ENCODE data around the gene CH25H. TPM values are rescaled to one million over a fixed set of nuclear protein-coding genes. Genes with fewer than 3 reads are reported as not detected.

CH25H gene
- total RNA-seq, 1 experiment from 2014 or later = not detected

DNA sequence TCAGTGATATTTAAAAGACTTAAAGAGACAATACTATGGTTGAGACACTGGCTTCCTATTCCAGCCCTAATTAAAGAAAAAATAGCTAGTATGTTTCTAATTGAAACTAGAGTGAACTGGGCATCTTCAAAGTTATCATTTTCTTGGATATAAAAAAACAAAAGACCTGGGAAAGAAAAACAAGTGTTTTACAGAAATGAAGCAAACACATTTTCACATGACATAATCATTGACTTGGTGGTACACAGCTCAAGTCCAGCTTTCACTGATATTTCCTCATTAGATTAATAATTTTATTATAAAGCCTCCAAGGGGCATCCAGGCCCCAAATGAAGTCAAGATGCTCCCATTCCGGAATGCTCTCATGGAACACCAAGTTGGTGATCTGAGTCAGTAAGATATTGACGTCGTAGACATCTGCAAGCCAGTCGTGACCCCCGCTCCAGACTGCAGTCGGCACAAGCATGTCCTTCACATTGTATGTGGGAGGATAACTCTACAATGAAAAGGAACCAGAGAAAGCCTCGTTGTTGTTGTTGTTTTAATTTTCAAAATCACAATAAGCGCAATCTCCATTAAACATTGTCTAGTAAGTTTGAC, 7.5 kb upstream of the CH25H start:
- Histone ChIP-seq H3K27me3 (ENCODE audit: low read length) (no peaks in the 10 kb centered on the region), H3K9me2 (replicated peaks; ENCODE audit: low read length) (no peaks in the 10 kb centered on the region), H3K4me1 (ENCODE audit: insufficient read depth, low read length) (peaks cover 6% of the 10 kb centered on the region; the same call in 1 of the 2 replicates), H3K4me2 (ENCODE audit: low read length) (no peak overlapping the region), H3K4me3 (ENCODE audit: low read length) (no peak overlapping the region), H3K27ac (ENCODE audit: low read length) (no peak overlapping the region), H3K36me3 (ENCODE audit: low read depth, low read length) (peaks cover 12% of the 10 kb centered on the region), H2AFZ (ENCODE audit: low read length) (no peak overlapping the region), H3K9ac (ENCODE audit: low read length) (no peak overlapping the region), H4K20me1 (ENCODE audit: low read length) (no peaks in the 10 kb centered on the region), H3K79me2 (ENCODE audit: low read length) (no peaks in the 10 kb centered on the region), H3F3A (ENCODE audit: low read length, unreplicated experiment) (peaks cover 9% of the 10 kb centered on the region), H3K9me3 (ENCODE audit: low read length) (no peaks in the 10 kb centered on the region)
- ATAC-seq (no peak), DNase-seq (no peak)
- POLR2A ChIA-PET (ENCODE audit: unreplicated experiment) = no interaction called here
- intact Hi-C loops (cut with micrococcal nuclease) = no loop called here
- no TSS peak for BruUV-seq (replicated peaks)
- no peak for TF ChIP-seq CTCF (conservative IDR thresholded peaks at IDR 0.05; ENCODE audit: low read depth, low read length)
- TF ChIP-seq EZH2phosphoT487 (IDR thresholded peaks at IDR 0.05; ENCODE audit: borderline replicate concordance, low read length) = no peak
- TF ChIP-seq EZH2 (IDR thresholded peaks at IDR 0.05; ENCODE audit: low read length, unreplicated experiment) = no peak
- CTCF ChIA-PET = interaction anchor here (0.5 kb wide), 1 partner anchor 461 kb away, joined by 3 read pairs; no protein-coding TSS in a partner anchor

- H2AFZ ChIP-seq (ENCODE audit: low read length) = no peak overlapping the region
- no TSS peak for BruUV-seq (replicated peaks)
- no peaks in the 10 kb centered on the region for H3K9me3 ChIP-seq (ENCODE audit: low read length)
- H4K20me1 ChIP-seq (ENCODE audit: low read length) = no peaks in the 10 kb centered on the region
- POLR2A ChIA-PET (ENCODE audit: unreplicated experiment) = no interaction called here
- DNase-seq (peak; percentile 55), ATAC-seq (peak; percentile 50)
- peaks cover 6% of the 10 kb centered on the region; the same call in 1 of the 2 replicates for H3K4me1 ChIP-seq (ENCODE audit: insufficient read depth, low read length)
- no peaks in the 10 kb centered on the region for H3K79me2 ChIP-seq (ENCODE audit: low read length)
- H3K4me2 ChIP-seq (ENCODE audit: low read length) = no peak overlapping the region
- intact Hi-C loops (cut with micrococcal nuclease) = loop anchor here (1.0 to 2.0 kb wide), 3 partner anchors 66 to 278 kb away; no protein-coding TSS in a partner anchor
- H3K36me3 ChIP-seq (ENCODE audit: low read depth, low read length) = peaks cover 12% of the 10 kb centered on the region
- no peak overlapping the region for H3K9ac ChIP-seq (ENCODE audit: low read length)
- CTCF ChIA-PET = no interaction called here
- no peaks in the 10 kb centered on the region for H3K27me3 ChIP-seq (ENCODE audit: low read length)
- no peaks in the 10 kb centered on the region for H3K9me2 ChIP-seq (replicated peaks; ENCODE audit: low read length)
- no peak for TF ChIP-seq EZH2phosphoT487 (IDR thresholded peaks at IDR 0.05; ENCODE audit: borderline replicate concordance, low read length)
- TF ChIP-seq CTCF (conservative IDR thresholded peaks at IDR 0.05; ENCODE audit: low read depth, low read length) = peak; percentile 52
- no peak for TF ChIP-seq EZH2 (IDR thresholded peaks at IDR 0.05; ENCODE audit: low read length, unreplicated experiment)
- no peak overlapping the region for H3K4me3 ChIP-seq (ENCODE audit: low read length)
- H3K27ac ChIP-seq (ENCODE audit: low read length) = no peak overlapping the region
- H3F3A ChIP-seq (ENCODE audit: low read length, unreplicated experiment) = peaks cover 9% of the 10 kb centered on the region
These were observed 6.2 kb upstream of the CH25H start for GRCh38 chr10:89213191-89213808.

DNA sequence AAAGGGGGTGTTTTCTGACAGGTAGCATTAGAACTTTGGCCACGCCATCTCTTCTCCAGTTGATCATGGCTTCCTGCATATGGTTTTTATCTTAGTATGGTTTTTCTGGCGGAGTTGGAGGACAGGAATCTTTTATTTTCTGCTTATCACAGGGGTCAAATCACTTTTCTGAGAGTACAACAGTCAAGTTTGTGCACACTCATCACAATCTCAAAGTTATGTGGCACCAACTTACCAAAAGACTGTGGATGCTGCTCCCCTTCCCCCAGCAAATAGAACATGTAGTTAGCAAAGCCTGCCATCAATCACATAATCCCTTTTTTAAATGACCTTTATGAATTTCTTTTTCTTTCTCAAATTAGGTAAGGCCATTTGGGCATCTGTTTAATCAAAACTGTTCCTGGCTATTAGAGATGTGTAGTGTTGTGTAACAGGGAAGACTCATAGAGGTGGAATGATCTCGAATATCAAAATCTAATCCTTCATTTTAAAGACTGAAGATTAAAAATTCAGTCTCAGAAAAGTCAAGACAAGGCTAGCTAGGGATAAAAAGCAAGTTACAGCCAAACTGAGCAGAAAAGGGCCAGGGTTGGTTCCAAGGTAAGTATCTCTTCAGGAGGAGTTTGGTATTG, 3.8 kb upstream of the CH25H start:
- CTCF ChIA-PET = no interaction called here
- H3F3A ChIP-seq (ENCODE audit: low read length, unreplicated experiment) = no peaks in the 10 kb centered on the region
- H3K9me2 ChIP-seq (replicated peaks; ENCODE audit: low read length) = no peaks in the 10 kb centered on the region
- intact Hi-C loops (cut with micrococcal nuclease) = no loop called here
- H3K27me3 ChIP-seq (ENCODE audit: low read length) = no peaks in the 10 kb centered on the region
- H2AFZ ChIP-seq (ENCODE audit: low read length) = no peak overlapping the region
- H3K79me2 ChIP-seq (ENCODE audit: low read length) = no peaks in the 10 kb centered on the region
- no peak overlapping the region for H3K4me3 ChIP-seq (ENCODE audit: low read length)
- no peaks in the 10 kb centered on the region for H4K20me1 ChIP-seq (ENCODE audit: low read length)
- H3K4me2 ChIP-seq (ENCODE audit: low read length) = no peak overlapping the region
- no TSS peak for BruUV-seq (replicated peaks)
- peaks cover 3% of the 10 kb centered on the region for H3K36me3 ChIP-seq (ENCODE audit: low read depth, low read length)
- ATAC-seq (no peak), DNase-seq (no peak)
- no peaks in the 10 kb centered on the region for H3K4me1 ChIP-seq (ENCODE audit: insufficient read depth, low read length)
- TF ChIP-seq CTCF (conservative IDR thresholded peaks at IDR 0.05; ENCODE audit: low read depth, low read length) = no peak
- no peak for TF ChIP-seq EZH2phosphoT487 (IDR thresholded peaks at IDR 0.05; ENCODE audit: borderline replicate concordance, low read length)
- no peak for TF ChIP-seq EZH2 (IDR thresholded peaks at IDR 0.05; ENCODE audit: low read length, unreplicated experiment)
- H3K9me3 ChIP-seq (ENCODE audit: low read length) = no peaks in the 10 kb centered on the region
- no peak overlapping the region for H3K9ac ChIP-seq (ENCODE audit: low read length)
- POLR2A ChIA-PET (ENCODE audit: unreplicated experiment) = no interaction called here
- no peak overlapping the region for H3K27ac ChIP-seq (ENCODE audit: low read length)
